A549 (cell line): Measurements from ENCODE around the gene PRKAG2. TPM values are rescaled to one million over a fixed set of nuclear protein-coding genes. Genes with fewer than 3 reads are reported as not detected.

ENCODE experiments used
- ATAC-seq, 2 experiments: fragments of 200-7000 bp in 1 of 2; fragments of >200 bp in 1 of 2; cut with Nextera tagmentation in 1 of 2; cut with Tn5 transposase in 1 of 2; 3 replicates each; pipeline versions ENCODE4 v1.8.0 to v1.9.1; 2018 to 2020; ENCODE audit warnings: mild to moderate bottlenecking in 1 of 2, moderate library complexity in 1 of 2
- CTCF ChIA-PET: fragments of 300-600 bp; sonication (Branson Sonifier 250); formaldehyde crosslinking; extraction: SDS; loops from one replicate; lab custom pipeline; 2021; ENCODE audit warnings: antibody characterized with exemption, inconsistent platforms; lab: Yijun Ruan, JAX
- POLR2A ChIA-PET: fragments of 350-600 bp; formaldehyde crosslinking; extraction: SDS; loops from one replicate; lab custom pipeline; 2021; ENCODE audit warnings: antibody characterized with exemption, inconsistent platforms; lab: Yijun Ruan, JAX
- DNase-seq, 2 experiments: peaks; one replicate each; pipeline versions ENCODE4 v3.0.0 to v3.0.0-alpha.2; 2011 to 2016; ENCODE audit warnings: low read depth in 1 of 2, low spot score in 1 of 2
- FAIRE-seq: peaks from 2 replicates; lab custom pipeline; 2011; peaks lifted over from hg19 to GRCh38; lab: Jason Lieb, UNC
- H3K27ac ChIP-seq, 2 experiments: fragments of >200 bp; sonication (Bioruptor Twin); formaldehyde crosslinking; 3 replicates each; pipeline ENCODE4 v1.5.1; 2016 to 2017
- H3K4me1 ChIP-seq: fragments of >200 bp; sonication (Bioruptor Twin); formaldehyde crosslinking; 3 replicates; pipeline ENCODE4 v1.6.1; 2016
- H3K4me2 ChIP-seq: fragments of >200 bp; sonication (Bioruptor Twin); formaldehyde crosslinking; 3 replicates; pipeline ENCODE4 v1.6.1; 2016
- H3K4me3 ChIP-seq: fragments of >200 bp; sonication (Bioruptor Twin); formaldehyde crosslinking; 3 replicates; pipeline ENCODE4 v1.5.1; 2016
- H3K9me3 ChIP-seq: fragments of >200 bp; sonication (Bioruptor Twin); formaldehyde crosslinking; 3 replicates; pipeline ENCODE4 v1.6.1; 2016
- CHD4 ChIP-seq: fragments of 200-600 bp; sonication (generic); IDR thresholded peaks from 2 replicates; pipeline ENCODE4 v1.6.1; 2016; ENCODE audit warnings: antibody characterized with exemption, mild to moderate bottlenecking, borderline replicate concordance
- CTCF ChIP-seq: fragments of >200 bp; sonication (Bioruptor Twin); formaldehyde crosslinking; IDR thresholded peaks from 3 replicates; pipeline ENCODE4 v1.5.1; 2016
- EHF ChIP-seq: fragments of 250-450 bp; sonication (Bioruptor Pico); IDR thresholded peaks from 2 replicates; pipeline ENCODE4 v1.5.0; 2020; ENCODE audit warnings: mild to moderate bottlenecking
- EHMT2 ChIP-seq: fragments of 200-600 bp; sonication (generic); IDR thresholded peaks from 2 replicates; pipeline ENCODE4 v1.6.1; 2016; ENCODE audit warnings: antibody characterized with exemption, low read depth, mild to moderate bottlenecking, moderate library complexity
- EP300 ChIP-seq, 2 experiments: fragments of >200 bp; sonication (Bioruptor Twin); formaldehyde crosslinking; IDR thresholded peaks; 2 replicates in 1 of 2; 3 replicates in 1 of 2; pipeline ENCODE4 v1.6.1; 2016 to 2017
- FOSB ChIP-seq: fragments of 250-450 bp; sonication (Bioruptor Pico); IDR thresholded peaks from 2 replicates; pipeline ENCODE4 v1.5.0; 2020; ENCODE audit warnings: mild to moderate bottlenecking, moderate library complexity
- FOXS1 ChIP-seq: fragments of 250-450 bp; sonication (Bioruptor Pico); IDR thresholded peaks from 2 replicates; pipeline ENCODE4 v1.5.0; 2020; ENCODE audit warnings: mild to moderate bottlenecking, moderate library complexity
- HES2 ChIP-seq: fragments of >200 bp; sonication (Bioruptor Twin); formaldehyde crosslinking; IDR thresholded peaks from 2 replicates; pipeline ENCODE4 v1.6.1; 2016
- HEYL ChIP-seq: fragments of 250-450 bp; sonication (Bioruptor Pico); IDR thresholded peaks from 2 replicates; pipeline ENCODE4 v1.8.0; 2021; ENCODE audit warnings: mild to moderate bottlenecking, moderate library complexity
- HOXA7 ChIP-seq: fragments of 250-450 bp; sonication (Bioruptor Pico); IDR thresholded peaks from 2 replicates; pipeline ENCODE4 v1.5.0; 2020; ENCODE audit warnings: mild to moderate bottlenecking, moderate library complexity
- HOXB5 ChIP-seq: fragments of 250-450 bp; sonication (Bioruptor Pico); IDR thresholded peaks from 2 replicates; pipeline ENCODE4 v1.5.0; 2020; ENCODE audit warnings: mild to moderate bottlenecking, moderate library complexity
- JUN ChIP-seq, 2 experiments: fragments of >200 bp; sonication (Bioruptor Twin); formaldehyde crosslinking; IDR thresholded peaks; 2 replicates in 1 of 2; 3 replicates in 1 of 2; pipeline ENCODE4 v1.6.1; 2016 to 2017
- MAZ ChIP-seq: fragments of 150-350 bp; IDR thresholded peaks from 2 replicates; pipeline ENCODE4 v1.6.1; 2014; ENCODE audit warnings: antibody characterized with exemption, low read depth, low read length, borderline replicate concordance
- MYC ChIP-seq: IDR thresholded peaks from 2 replicates; pipeline ENCODE4 v1.6.1; 2012; ENCODE audit warnings: mild to moderate bottlenecking, inconsistent platforms, low read length, improper control_type of control experiment, borderline replicate concordance
- NPAS2 ChIP-seq: fragments of 250-450 bp; sonication (Bioruptor Pico); IDR thresholded peaks from 2 replicates; pipeline ENCODE4 v1.8.0; 2022; ENCODE audit warnings: mild to moderate bottlenecking, moderate library complexity, borderline replicate concordance
- POLR2A ChIP-seq: IDR thresholded peaks from 2 replicates; pipeline ENCODE4 v1.6.1; 2012; ENCODE audit warnings: mild to moderate bottlenecking, low read length
- RAD21 ChIP-seq, 2 experiments: fragments of >200 bp in 1 of 2; sonication (Bioruptor Twin) in 1 of 2; formaldehyde crosslinking in 1 of 2; IDR thresholded peaks in 1 of 2; conservative IDR thresholded peaks in 1 of 2; 2 replicates in 1 of 2; 3 replicates in 1 of 2; pipeline ENCODE4 v1.6.1; 2012 to 2018; ENCODE audit warnings: inconsistent platforms in 1 of 2
- RFX5 ChIP-seq: fragments of 450-650 bp; IDR thresholded peaks from 2 replicates; pipeline ENCODE4 v1.7.1; 2014; ENCODE audit warnings: antibody characterized with exemption, mild to moderate bottlenecking, moderate library complexity
- SMC3 ChIP-seq: fragments of >200 bp; sonication (Bioruptor Twin); formaldehyde crosslinking; IDR thresholded peaks from 3 replicates; pipeline ENCODE4 v1.6.1; 2018; ENCODE audit warnings: inconsistent platforms
- ZC3H11A ChIP-seq: fragments of 450-650 bp; IDR thresholded peaks from 2 replicates; pipeline ENCODE4 v1.6.1; 2014; ENCODE audit warnings: antibody characterized with exemption, mild to moderate bottlenecking
- WGBS: methylation state at CpG from one replicate; pipeline ENCODE4 v1.1.6; 2017; ENCODE audit errors: missing lambda C conversion rate; 5-methylcytosine and 5-hydroxymethylcytosine counted together
- polyA plus RNA-seq, 4 experiments: library from polyadenylated mRNA; depleted of rRNA in 3 of 4; stranded (reverse); fragments of >200 nt; fragmentation: RNase III in 1 of 4; extraction: RNeasy Plus Mini Kit Qiagen cat#74134 plus additional on column Dnase treatment in 1 of 4; gene quantifications; 2 replicates in 3 of 4; 3 replicates in 1 of 4; pipeline ENCODE4 v1.2.3, GENCODE V29; 2011 to 2017
- TF ChIP-seq, protein P1 (sequence below): fragments of 200-600 bp; sonication (generic); IDR thresholded peaks from 2 replicates; pipeline ENCODE4 v1.6.1; 2016; ENCODE audit warnings: antibody characterized with exemption, mild to moderate bottlenecking, moderate library complexity

The PRKAG2 gene
- polyA plus RNA-seq, 2 of the 4 experiments (the other 2 are of a cell fraction), result 26.5 to 31.7 TPM

DNA sequence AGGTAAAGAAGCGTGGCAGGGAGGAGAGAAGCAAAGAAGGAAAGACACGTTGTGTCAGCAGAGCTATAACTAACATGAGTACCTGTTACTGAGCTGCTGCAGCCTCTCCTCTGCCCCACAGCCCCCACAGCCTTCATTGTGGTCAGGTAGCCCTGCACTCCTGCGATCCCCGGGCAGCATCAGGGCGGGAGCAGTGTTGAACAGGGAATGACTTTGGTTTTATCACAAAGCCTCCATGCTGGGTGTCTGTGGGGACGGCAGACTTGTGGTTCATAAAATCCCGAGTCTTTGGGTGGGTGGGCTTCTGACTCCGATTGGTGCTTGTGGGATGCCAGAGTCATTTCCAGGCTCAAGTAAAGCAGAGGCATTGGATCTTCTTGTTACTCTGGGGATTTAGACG, 14.8 kb upstream of the PRKAG2 start (continued):
- TF ChIP-seq EP300 (IDR thresholded peaks at IDR 0.05) (no peak), CHD4 (no peak)

GRCh38 chr7:151891182-151891581, 14.3 kb upstream of the PRKAG2 start:
- no peak overlapping the region for H3K4me2 ChIP-seq
- no peak for DNase-seq
- peak in 1 of 2 experiments; percentile 22; a peak in 2 of 6 replicates for ATAC-seq
- WGBS, result 41% methylated on average over 7 of the region's 7 CpGs
- H3K4me3 ChIP-seq, result no peak overlapping the region
- no peak for FAIRE-seq
- CTCF ChIA-PET, result interaction anchor here (1.4 kb wide), 1 partner anchor 8 kb away, joined by 3 read pairs; no protein-coding TSS in a partner anchor
- H3K9me3 ChIP-seq, result no peaks in the 10 kb centered on the region
- POLR2A ChIA-PET, result no interaction called here
- H3K27ac ChIP-seq, result no peak overlapping the region
- H3K4me1 ChIP-seq, result peaks cover 3% of the 10 kb centered on the region; the same call in 2 of the 3 replicates
- no peak for TF ChIP-seq HOXB5 (CRISPR knock-in tag)
- no peak for TF ChIP-seq HES2
- no peak for TF ChIP-seq CTCF
- TF ChIP-seq, all 56 proteins: peak for 0

DNA sequence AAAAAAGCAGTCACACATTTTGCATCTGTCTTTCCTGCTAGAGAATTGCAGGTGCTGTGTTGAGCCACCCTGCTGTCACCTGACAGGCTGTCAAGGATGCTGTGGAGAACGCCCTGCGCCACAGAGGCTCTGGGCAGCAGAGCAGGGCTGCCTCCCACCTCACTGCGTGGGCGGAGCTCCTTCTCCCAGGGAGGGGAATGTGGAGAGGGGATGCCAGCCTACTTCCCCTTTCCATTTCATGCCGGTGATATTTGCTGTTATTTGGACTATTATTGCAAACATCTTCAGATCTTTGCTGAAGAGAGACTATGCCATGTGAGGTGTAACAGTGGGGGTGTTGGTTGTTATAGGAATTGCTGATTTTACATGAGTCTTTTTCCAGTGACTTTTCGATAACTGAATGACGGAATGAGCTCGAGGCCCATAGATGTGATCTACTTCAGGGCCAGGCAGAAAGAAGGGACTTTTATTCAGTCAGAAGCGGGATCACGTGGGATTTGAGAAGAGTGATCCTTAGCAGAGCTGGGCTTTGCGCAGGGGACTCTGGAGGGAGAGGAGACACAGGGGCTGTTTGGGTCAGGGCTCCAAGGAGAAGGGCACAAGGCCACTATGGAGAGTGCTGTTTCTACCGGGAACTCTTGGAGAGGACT, 13.6 kb upstream of the PRKAG2 start:
- WGBS, result 62% methylated on average over 12 of the region's 12 CpGs
- TF ChIP-seq EHMT2 (no peak), RAD21 (conservative IDR thresholded peaks at IDR 0.05 in 1 of 2, IDR thresholded peaks at IDR 0.05 in 1 of 2) (no peak), MYC (no peak), FOXS1 (CRISPR knock-in tag) (no peak), EHF (no peak), HEYL (CRISPR knock-in tag) (no peak), FOSB (CRISPR knock-in tag) (no peak), HOXA7 (CRISPR knock-in tag) (no peak), MAZ (no peak), RFX5 (no peak), SMC3 (no peak)

DNA sequence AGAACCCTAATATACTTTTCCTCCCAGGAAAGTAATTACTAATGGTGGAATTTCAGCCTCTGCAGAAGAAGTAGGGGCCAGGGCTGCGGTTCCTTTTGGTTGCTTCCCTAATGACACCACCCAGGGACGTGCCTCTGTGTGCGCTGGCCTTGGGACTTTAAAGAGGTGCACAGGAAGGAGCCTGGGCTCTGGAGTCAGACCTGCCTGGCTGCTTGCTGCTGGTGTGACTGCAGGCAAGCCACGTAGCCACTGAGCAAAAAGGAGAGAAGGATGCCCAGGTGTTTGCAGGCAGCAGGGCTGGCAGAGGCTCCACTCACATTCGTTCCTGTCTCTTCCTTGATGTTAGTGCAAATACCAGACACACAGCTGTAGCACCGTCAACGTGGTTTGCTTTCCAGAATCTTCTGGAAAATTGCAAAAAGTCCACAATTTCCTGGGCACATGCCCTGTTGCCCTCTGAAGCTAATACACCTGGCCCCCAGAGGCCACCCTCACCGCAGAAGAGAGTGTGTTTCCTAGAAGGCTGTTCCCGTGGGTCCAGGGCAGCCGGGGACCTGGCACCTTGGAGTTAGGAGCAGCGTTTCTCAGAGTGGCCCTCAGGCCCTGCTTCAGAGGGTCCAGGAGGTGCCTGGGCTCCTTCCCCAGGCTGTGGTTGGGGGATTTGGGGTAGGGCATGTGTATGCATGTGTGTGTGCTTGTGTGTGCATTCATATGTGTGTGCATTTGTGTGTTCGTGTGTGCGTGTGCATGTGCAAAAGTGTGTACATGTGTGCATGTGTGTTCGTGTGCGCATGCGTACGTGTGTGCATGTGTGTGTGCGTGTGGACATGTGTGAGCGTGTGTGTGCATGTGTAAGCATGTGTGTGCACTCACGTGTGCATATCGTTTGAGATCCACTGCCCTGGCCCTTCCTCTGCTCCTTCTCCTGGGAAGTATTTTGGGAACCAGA, 12.8 kb upstream of the PRKAG2 start:
- ATAC-seq (no peak), DNase-seq (no peak), FAIRE-seq (no peak)
- Histone ChIP-seq H3K4me2 (no peak overlapping the region), H3K4me3 (no peak overlapping the region), H3K27ac (no peak overlapping the region), H3K9me3 (no peaks in the 10 kb centered on the region), H3K4me1 (no peaks in the 10 kb centered on the region)
- POLR2A ChIA-PET, result interaction anchor here (0.6 kb wide), 1 partner anchor 16 kb away, joined by 3 read pairs; no protein-coding TSS in a partner anchor
- 54% methylated on average over 21 of the region's 21 CpGs for WGBS
- TF ChIP-seq MYC (no peak), ZC3H11A (no peak), POLR2A (no peak), JUN (IDR thresholded peaks at IDR 0.05) (no peak), NPAS2 (no peak)
- TF ChIP-seq, protein P1, sequence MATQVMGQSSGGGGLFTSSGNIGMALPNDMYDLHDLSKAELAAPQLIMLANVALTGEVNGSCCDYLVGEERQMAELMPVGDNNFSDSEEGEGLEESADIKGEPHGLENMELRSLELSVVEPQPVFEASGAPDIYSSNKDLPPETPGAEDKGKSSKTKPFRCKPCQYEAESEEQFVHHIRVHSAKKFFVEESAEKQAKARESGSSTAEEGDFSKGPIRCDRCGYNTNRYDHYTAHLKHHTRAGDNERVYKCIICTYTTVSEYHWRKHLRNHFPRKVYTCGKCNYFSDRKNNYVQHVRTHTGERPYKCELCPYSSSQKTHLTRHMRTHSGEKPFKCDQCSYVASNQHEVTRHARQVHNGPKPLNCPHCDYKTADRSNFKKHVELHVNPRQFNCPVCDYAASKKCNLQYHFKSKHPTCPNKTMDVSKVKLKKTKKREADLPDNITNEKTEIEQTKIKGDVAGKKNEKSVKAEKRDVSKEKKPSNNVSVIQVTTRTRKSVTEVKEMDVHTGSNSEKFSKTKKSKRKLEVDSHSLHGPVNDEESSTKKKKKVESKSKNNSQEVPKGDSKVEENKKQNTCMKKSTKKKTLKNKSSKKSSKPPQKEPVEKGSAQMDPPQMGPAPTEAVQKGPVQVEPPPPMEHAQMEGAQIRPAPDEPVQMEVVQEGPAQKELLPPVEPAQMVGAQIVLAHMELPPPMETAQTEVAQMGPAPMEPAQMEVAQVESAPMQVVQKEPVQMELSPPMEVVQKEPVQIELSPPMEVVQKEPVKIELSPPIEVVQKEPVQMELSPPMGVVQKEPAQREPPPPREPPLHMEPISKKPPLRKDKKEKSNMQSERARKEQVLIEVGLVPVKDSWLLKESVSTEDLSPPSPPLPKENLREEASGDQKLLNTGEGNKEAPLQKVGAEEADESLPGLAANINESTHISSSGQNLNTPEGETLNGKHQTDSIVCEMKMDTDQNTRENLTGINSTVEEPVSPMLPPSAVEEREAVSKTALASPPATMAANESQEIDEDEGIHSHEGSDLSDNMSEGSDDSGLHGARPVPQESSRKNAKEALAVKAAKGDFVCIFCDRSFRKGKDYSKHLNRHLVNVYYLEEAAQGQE, result no peak
- CTCF ChIA-PET, result interaction anchor here (0.8 to 1.0 kb wide), 2 partner anchors 8 to 107 kb away, joined by 3 to 5 read pairs; no protein-coding TSS in a partner anchor

More for the DNA sequence above, 13.6 kb upstream of the PRKAG2 start:
- FAIRE-seq (no peak), ATAC-seq (no peak), DNase-seq (no peak)
- H3K27ac ChIP-seq, result no peak overlapping the region
- no peaks in the 10 kb centered on the region for H3K4me1 ChIP-seq
- ChIA-PET CTCF (interaction anchor here (1.0 kb wide), 1 partner anchor 9 kb away, joined by 5 read pairs; no protein-coding TSS in a partner anchor), POLR2A (no interaction called here)
- H3K4me2 ChIP-seq, result no peak overlapping the region
- no peaks in the 10 kb centered on the region for H3K9me3 ChIP-seq
- no peak overlapping the region for H3K4me3 ChIP-seq
